Hematopoietic multipotent progenitor cell treated with erythropoietin and hydrocortisone succinate and interleukin-3 and kit ligand, for 8 days (in vitro differentiated cells): ENCODE measurements around the gene RBM41.
"Not testable (repeated sequence)": the region's sequence is repeated elsewhere in the genome, so short reads cannot be mapped to it uniquely, and the experiment has no call there.

ENCODE experiments used
- DNase-seq: peaks from one replicate; pipeline ENCODE4 v3.0.0-alpha.2; 2015

The RBM41 gene

DNA sequence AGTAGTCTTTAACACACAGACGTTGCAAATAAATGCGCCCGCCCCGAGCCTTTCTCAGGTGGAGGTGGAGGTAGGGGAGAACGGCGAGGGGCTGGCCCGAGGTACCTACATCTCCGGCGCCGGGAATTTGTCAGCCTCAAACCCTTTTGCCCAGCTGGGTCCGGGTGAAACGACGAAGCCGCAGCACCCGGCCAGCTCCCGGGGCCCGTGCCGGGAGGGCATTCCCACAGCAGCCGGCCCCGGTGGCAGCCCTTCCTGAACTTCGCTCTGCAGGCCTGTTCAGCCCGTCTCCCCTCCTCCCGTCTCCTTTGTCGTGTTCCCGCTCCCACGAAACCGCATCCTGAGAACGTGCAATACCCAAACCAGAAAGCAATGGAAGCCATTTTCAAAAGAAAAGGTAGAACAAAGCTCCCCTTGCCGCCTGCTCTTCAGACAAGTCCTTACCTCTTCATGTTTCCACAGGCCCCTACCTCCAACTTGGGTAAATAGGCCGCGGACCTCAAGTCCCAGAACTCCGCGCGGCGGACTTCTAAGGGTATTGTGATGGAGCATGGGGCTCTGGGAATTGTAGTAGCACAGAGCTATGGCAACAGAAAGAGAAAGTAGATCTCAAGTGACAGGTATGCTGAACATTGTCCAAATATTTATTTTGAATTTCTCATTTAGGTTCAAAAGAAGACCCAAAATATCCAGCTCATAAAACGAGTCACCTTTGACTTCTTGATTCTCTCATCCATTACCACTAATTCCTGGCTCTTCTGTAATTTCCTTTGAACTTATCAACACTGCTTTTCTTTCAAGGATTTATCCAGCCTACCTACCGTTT, at the start of gene RBM41:
Gene RBM41, minus strand, starts transcription at position 501 of the 826 bp plus-strand sequence. Its CDS starts 49 bp downstream, at position 452.
- DNase-seq = peak; percentile 88

GRCh38 chrX:107168257-107168656, 49.6 kb upstream of the RBM41 start:
- DNase-seq = peak; percentile 86

- DNase-seq = no peak
Observed at GRCh38 chrX:107167163-107167921, 48.7 kb upstream of the RBM41 start.

DNA sequence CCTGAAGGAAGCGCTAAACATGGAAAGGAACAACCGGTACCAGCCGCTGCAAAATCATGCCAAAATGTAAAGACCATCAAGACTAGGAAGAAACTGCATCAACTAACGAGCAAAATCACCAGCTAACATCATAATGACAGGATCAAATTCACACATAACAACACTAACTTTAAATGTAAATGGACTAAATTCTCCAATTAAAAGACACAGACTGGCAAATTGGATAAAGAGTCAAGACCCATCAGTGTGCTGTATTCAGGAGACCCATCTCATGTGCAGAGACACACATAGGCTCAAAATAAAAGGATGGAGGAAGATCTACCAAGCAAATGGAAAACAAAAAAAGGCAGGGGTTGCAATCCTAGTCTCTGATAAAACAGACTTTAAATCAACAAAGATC, 39.0 kb upstream of the RBM41 start:
- DNase-seq = not testable (repeated sequence)

- DNase-seq = not testable (repeated sequence)
Observed at GRCh38 chrX:107155621-107156430, 37.2 kb upstream of the RBM41 start.

- peak; percentile 12 for DNase-seq
Observed at GRCh38 chrX:107154787-107155620, 36.4 kb upstream of the RBM41 start.

GRCh38 chrX:107153005-107153404, 34.4 kb upstream of the RBM41 start:
- DNase-seq = peak; percentile 79

DNA sequence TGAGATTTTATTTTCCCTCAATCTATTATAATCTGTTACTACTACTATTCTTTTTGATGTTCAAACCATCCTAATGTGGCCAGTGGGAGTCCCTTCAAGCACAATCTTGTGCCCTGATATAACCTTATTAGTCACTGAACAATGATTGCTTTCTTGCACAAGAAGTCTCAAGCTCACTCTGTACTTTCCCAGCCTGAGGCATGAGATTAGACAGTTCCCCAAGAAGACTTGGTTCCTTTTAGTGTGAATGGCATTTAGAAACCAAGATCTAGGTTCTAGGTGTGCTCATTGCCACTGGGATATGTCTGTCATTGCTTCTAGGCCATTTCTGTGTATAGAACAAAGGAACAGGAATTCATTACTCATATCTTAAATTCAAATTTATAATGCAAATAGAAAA, 28.0 kb upstream of the RBM41 start:
- no peak for DNase-seq

- DNase-seq = no peak
Observed at GRCh38 chrX:107135965-107136307, 17.3 kb upstream of the RBM41 start.

GRCh38 chrX:107135049-107135964, 16.7 kb upstream of the RBM41 start:
- DNase-seq = peak; percentile 61

DNA sequence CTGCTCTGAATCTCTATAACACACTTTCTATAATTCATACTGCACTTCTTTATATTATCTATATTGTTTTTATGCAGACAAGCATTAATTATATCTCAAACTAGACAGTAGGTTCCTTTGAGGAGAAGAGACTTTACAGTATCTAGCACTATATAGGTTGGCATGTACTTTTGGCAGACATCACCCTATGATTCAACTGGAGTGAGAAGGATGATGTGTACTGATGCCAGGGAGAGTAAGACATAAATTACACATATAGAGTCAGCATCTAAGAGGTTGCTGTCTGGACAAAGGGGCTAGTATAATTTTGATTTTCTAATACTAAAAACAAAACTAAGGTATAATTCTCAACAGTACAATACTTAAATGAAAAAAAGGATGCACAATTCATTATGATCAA, 5.1 kb upstream of the RBM41 start:
- no peak for DNase-seq

DNA sequence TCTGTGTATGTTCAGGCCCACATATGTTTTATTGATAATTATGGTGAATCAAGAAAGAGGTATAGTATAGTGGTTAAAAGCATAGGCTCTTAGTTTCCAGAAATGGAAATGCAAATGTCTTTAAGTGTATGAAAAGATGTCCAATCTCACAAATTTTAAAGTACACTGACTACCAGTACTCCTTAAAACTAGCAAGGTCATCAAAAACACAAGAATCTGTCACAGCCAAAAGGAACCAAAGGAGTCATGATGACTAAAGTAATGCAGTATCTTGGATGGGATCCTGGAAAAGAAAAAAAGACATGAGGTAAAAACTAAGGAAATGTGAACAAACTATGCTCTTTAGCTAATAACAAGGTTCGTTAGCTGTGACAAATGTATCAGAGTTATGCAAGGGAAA, 661 bp upstream of the RBM41 start:
- no peak for DNase-seq

DNA sequence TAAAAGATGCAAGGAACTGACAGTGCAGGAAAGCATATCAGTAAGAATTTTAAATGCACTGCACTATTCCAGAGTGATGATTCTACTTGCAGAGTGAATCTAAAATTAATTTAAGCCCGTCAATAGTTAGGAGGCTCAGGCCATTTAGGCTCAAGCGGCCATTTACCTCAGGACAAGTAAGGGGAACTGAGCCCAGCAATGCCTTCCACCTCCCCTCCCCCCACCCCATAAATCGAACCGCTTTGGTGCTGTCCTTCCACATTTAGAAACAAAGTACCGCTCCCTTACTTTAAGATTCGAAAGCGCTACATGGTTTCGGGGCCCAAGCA, 665 bp downstream of the RBM41 start:
- DNase-seq = no peak

GRCh38 chrX:107107459-107107858, 11.2 kb downstream of the RBM41 start:
- no peak for DNase-seq

DNA sequence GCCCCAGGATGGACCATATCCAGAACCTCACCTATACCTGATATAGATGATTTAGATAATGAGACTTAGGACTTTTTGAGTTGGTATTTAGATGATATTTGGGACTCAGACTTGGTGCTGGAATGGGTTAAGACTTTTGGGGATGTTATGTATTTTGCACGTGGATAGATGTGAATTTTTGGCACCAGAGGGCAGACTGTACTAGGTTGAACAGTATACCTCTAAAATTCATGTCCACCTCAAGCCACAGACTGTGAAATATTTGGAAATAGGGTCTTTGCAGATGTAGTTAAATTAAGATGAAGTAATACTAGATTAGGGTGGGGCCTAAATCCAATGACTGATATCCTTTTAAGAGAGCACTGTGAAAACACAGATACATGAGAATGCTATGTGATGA, 15.6 kb downstream of the RBM41 start:
- DNase-seq = no peak

GRCh38 chrX:107076158-107076557, 42.5 kb downstream of the RBM41 start:
- no peak for DNase-seq

DNA sequence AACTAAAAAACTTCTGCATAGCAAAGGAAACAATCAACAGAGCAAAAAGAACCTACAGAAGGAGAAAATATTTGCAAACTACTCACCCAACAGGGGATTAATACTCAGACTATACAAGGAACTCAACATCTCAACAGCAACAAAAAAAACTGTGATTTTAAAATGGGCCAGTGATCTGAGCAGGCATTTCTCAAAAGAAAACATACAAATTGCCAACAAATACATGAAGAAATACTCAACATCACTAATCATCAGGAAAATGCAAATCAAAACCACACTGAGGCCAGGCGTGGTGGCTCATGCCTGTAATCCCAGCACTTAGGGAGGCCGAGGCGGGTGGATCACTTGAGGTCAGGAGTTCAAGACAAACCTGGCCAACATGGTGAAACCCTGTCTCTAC, 60.9 kb downstream of the RBM41 start:
- not testable (repeated sequence) for DNase-seq

DNA sequence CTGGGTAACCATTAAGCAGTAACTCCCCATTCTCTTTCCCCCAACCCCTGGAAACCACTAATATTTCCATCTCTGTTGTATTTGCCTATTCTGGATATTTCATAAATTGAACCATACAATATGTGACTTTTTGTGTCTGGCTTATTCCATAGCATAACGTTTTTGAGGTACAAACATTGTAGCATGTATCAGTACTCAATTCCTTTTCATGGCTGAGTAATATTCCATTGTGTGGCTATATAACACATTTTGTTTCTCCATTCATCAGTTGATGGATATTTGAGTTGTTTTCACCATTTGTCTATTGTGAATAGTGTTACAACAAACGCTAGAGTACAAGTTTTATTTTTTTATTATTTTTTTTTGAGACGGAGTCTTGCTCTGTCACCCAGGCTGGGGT, 63.6 kb downstream of the RBM41 start:
- no peak for DNase-seq

GRCh38 chrX:107050195-107050709, 68.4 kb downstream of the RBM41 start:
- DNase-seq = no peak

DNA sequence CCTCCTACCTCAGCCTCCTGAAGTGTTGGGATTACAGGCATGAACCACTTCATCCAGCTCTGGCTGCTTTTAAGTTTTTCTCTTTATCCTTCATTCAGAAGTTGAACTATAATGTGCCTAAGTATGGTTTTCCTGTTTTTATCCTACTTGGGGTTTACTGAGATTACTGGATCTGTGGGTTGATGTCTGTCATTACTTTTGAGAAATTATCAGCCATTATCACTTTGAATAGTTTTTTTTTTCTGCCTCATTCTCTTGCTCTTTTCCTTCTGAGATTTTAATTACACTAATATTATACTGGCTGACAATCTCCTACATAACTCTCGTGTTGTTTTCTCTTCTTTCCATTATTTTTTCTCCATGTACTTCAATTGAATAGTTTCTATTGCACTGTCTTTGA, 71.0 kb downstream of the RBM41 start:
- no peak for DNase-seq

- no peak for DNase-seq
Observed at GRCh38 chrX:107029752-107030151, 88.9 kb downstream of the RBM41 start.
